ENCODE measurements around the gene DMTF1. TPM values are rescaled to one million over a fixed set of nuclear protein-coding genes. Genes with fewer than 3 reads are reported as not detected.

DMTF1 gene
- total RNA-seq, 1 donor from 2014 or later = 106 TPM

- peaks cover 22% of the 10 kb centered on the region for H3K27me3 Mint-ChIP-seq (ENCODE audit: unreplicated experiment)
- peaks cover 31% of the 10 kb centered on the region for H3K4me1 Mint-ChIP-seq (ENCODE audit: unreplicated experiment)
Measured at GRCh38 chr7:87206361-87206760, 54.1 kb downstream of the DMTF1 start.

GRCh38 chr7:87209295-87209924 is 57.2 kb downstream of the DMTF1 start:
- no peak for DNase-seq (ENCODE audit: low spot score)
- Mint-ChIP-seq H3K4me1 (ENCODE audit: unreplicated experiment) (peaks cover 34% of the 10 kb centered on the region), H3K4me3 (ENCODE audit: unreplicated experiment) (peak overlapping the region; percentile 43), H3K9me3 (ENCODE audit: unreplicated experiment) (peaks cover 21% of the 10 kb centered on the region), H3K27me3 (ENCODE audit: unreplicated experiment) (peaks cover 19% of the 10 kb centered on the region), H3K27ac (ENCODE audit: unreplicated experiment) (no peak overlapping the region), H3K36me3 (ENCODE audit: low read depth, unreplicated experiment) (peaks cover 66% of the 10 kb centered on the region)
- no peak for TF ChIP-seq CTCF (IDR thresholded peaks at IDR 0.05; ENCODE audit: unreplicated experiment)

More at GRCh38 chr7:87206361-87206760, 54.1 kb downstream of the DMTF1 start:
- no peak for DNase-seq (ENCODE audit: low spot score)
- Mint-ChIP-seq H3K4me3 (ENCODE audit: unreplicated experiment) (peak overlapping the region; percentile 76), H3K36me3 (ENCODE audit: low read depth, unreplicated experiment) (peaks cover 82% of the 10 kb centered on the region), H3K27ac (ENCODE audit: unreplicated experiment) (no peak overlapping the region), H3K9me3 (ENCODE audit: unreplicated experiment) (peaks cover 28% of the 10 kb centered on the region)
- TF ChIP-seq CTCF (IDR thresholded peaks at IDR 0.05; ENCODE audit: unreplicated experiment) = no peak

GRCh38 chr7:87210506-87210905 is 58.3 kb downstream of the DMTF1 start:
- Mint-ChIP-seq H3K9me3 (ENCODE audit: unreplicated experiment) (peaks cover 14% of the 10 kb centered on the region), H3K36me3 (ENCODE audit: low read depth, unreplicated experiment) (peaks cover 55% of the 10 kb centered on the region), H3K27me3 (ENCODE audit: unreplicated experiment) (peaks cover 15% of the 10 kb centered on the region), H3K4me3 (ENCODE audit: unreplicated experiment) (peak overlapping the region; percentile 53), H3K27ac (ENCODE audit: unreplicated experiment) (no peak overlapping the region), H3K4me1 (ENCODE audit: unreplicated experiment) (peaks cover 34% of the 10 kb centered on the region)
- TF ChIP-seq CTCF (IDR thresholded peaks at IDR 0.05; ENCODE audit: unreplicated experiment) = no peak
- no peak for DNase-seq (ENCODE audit: low spot score)

GRCh38 chr7:87212498-87212897 is 60.2 kb downstream of the DMTF1 start:
- H3K27ac Mint-ChIP-seq (ENCODE audit: unreplicated experiment) = peak overlapping the region; percentile 62
- TF ChIP-seq CTCF (IDR thresholded peaks at IDR 0.05; ENCODE audit: unreplicated experiment) = no peak
- peaks cover 44% of the 10 kb centered on the region for H3K36me3 Mint-ChIP-seq (ENCODE audit: low read depth, unreplicated experiment)
- H3K4me3 Mint-ChIP-seq (ENCODE audit: unreplicated experiment) = no peak overlapping the region
- H3K4me1 Mint-ChIP-seq (ENCODE audit: unreplicated experiment) = peaks cover 43% of the 10 kb centered on the region
- DNase-seq (ENCODE audit: low spot score) = no peak
- H3K27me3 Mint-ChIP-seq (ENCODE audit: unreplicated experiment) = peaks cover 15% of the 10 kb centered on the region
- H3K9me3 Mint-ChIP-seq (ENCODE audit: unreplicated experiment) = peaks cover 5% of the 10 kb centered on the region

DNA sequence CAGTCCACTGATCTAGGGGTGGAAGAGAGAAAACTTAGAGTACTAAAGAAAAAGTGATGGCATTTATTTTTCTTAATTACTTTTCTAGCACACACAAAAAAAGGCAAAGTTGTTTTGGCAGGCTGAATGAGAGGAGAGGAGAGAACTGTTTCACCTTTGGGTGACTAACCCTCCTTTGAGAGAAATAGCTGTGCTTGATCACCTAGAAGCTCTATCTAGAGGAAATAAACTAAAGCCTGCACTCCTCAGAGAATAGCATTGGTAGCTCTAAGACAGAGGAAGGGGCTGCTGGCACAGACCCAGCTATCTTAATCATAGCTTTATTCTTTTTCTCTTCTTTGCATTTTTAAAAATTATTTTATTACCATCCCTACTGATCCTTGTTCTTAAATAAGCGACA is 61.0 kb downstream of the DMTF1 start:
- no peak overlapping the region for H3K4me3 Mint-ChIP-seq (ENCODE audit: unreplicated experiment)
- DNase-seq (ENCODE audit: low spot score) = no peak
- peaks cover 5% of the 10 kb centered on the region for H3K9me3 Mint-ChIP-seq (ENCODE audit: unreplicated experiment)
- peaks cover 41% of the 10 kb centered on the region for H3K36me3 Mint-ChIP-seq (ENCODE audit: low read depth, unreplicated experiment)
- H3K27ac Mint-ChIP-seq (ENCODE audit: unreplicated experiment) = peak overlapping the region; percentile 62
- peaks cover 16% of the 10 kb centered on the region for H3K27me3 Mint-ChIP-seq (ENCODE audit: unreplicated experiment)
- peaks cover 51% of the 10 kb centered on the region for H3K4me1 Mint-ChIP-seq (ENCODE audit: unreplicated experiment)
- TF ChIP-seq CTCF (IDR thresholded peaks at IDR 0.05; ENCODE audit: unreplicated experiment) = no peak

Data from endothelial cell (in vitro differentiated cells).